ENCODE data around the gene DTNB.
"Not testable (repeated sequence)": the region's sequence is repeated elsewhere in the genome, so short reads cannot be mapped to it uniquely, and the experiment has no call there.

The DTNB gene

GRCh38 chr2:25447018-25447417 is 226.4 kb downstream of the DTNB start:
- no peak for DNase-seq

GRCh38 chr2:25446122-25446521 is 227.3 kb downstream of the DTNB start:
- no peak for DNase-seq

- no peak for DNase-seq
These were observed 227.9 kb downstream of the DTNB start for GRCh38 chr2:25445464-25445863.

GRCh38 chr2:25444608-25445270 is 228.6 kb downstream of the DTNB start:
- DNase-seq: no peak

DNA sequence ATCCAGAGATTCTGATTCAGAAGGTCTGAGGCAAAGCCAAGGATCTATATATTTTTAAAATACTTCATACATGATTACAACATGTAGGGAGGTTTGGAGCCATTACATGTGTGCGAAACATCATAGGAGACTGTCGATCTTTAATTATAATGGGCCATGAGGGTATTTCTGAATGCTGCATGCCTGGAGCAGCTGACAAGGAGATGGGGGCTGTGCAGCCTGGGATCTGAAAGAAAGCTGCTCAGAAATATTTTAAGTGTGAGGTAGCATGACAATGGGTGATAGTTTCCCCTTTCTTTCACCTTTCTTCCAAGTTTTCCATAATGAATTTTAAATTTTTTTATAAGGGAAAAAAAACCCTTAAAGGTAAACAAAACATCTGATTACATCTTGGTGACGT is 229.6 kb downstream of the DTNB start:
- no peak for DNase-seq

DNA sequence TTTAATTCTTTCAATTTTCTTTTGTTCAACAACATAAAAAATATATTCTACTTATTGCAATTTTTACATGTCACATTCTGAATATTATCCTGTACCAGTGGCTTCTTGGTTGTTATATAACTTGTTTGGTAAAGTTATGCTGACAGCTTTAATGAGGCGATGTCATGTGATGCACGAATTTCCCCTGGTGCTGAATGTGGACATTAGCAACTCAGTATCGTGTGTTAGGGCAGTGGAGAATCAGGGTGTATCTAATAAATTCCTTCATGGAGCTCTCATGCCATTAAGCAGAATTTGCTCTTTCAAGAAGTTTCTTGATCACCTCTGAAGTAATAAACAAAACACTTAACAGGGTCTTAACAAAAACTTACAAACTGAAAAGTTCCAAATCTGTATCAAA is 232.0 kb downstream of the DTNB start:
- no peak for DNase-seq

DNA sequence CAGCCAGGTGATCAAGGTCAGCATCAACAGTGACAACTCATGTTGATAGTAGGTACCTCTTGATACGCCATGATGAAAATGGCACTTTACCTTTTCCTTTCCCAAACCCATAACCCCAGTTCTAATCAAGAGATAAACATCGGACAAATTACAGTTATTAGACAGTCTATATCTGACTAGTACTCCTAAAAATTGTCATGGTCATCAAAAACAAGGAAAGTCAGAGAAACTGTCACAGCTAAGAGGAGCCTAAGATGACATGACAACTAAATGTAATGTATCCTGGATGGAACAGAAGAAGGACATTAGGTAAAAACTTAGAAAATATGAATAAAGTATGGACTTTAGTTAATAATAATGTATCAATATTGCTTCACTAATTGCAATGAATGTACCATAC is 234.6 kb downstream of the DTNB start:
- no peak for DNase-seq

DNA sequence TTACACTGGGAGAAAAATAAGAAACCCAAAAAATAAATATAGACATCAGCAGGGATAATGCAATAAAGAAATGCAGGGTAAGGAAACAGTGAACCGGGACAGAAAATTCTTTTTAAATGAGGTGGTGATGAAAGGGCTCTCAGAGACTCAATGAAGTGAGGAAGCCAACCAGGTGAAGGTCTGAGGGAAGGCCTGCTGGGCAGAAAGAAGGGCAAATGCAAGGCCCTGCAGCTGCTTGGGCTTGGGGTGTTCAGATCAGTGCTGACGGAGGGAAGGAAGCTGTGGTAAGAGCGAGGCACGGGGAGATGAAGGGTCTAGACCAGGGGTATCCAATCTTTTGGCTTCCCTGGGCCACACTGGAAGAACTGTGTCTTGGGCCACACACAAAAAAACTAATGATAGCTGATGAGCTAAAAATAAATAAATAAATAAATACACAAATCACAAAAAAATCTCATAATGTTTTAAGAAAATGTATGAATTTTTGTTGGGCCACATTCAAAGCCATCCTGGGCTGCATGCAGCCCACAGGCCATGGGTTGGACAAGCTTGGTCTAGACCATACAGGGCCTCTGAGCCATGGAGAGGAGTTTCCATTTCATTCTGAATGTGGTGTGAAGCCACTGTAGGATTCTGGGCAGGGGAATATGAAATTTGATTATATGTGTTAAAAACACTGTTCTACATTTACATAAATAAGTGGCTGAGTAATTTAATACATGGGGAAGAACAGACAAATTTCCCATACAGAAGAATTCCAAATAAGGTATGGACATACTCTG is 235.3 kb downstream of the DTNB start:
- DNase-seq: no peak

GRCh38 chr2:25435421-25435820 is 238.0 kb downstream of the DTNB start:
- DNase-seq: no peak

DNA sequence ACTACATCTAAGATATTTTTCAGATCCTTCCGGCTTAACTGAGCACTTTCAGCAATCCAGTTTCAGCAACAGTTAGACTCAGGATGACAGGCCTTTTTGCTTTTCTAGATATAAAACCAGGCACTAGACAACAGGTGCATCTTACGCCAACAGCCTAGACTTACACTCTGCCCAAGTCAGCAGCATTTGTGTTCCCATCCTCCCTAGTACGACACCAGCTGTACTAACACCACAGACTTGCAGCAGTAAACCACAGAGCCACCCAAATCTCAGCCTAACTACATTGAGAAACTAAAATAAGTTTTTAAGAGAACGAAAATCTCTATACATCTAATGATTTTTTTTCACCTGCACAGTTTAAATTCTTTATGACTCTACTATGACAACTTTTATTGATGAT is 241.8 kb downstream of the DTNB start:
- DNase-seq: no peak

DNA sequence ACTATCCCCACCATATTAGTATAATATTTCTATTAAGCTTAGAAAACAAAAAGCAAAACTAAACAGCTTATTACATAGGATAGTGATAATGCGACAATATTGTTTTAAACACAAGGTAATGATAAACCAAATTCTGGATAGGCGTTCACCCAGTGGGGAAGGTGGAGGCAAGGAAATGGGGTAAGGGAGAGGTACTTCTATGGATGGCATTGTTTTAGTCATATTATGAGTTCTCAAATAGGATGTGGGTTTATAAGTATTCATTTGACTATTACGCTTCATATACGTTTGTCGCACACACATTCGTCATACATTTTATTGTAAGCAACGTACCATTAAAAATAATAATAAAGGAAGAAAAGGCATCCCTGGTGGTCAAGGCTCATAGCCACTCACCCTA is 242.8 kb downstream of the DTNB start:
- DNase-seq: no peak

GRCh38 chr2:25426326-25426725 is 247.1 kb downstream of the DTNB start:
- DNase-seq: no peak

- DNase-seq: no peak
These were observed 248.8 kb downstream of the DTNB start for GRCh38 chr2:25424426-25425028.

DNA sequence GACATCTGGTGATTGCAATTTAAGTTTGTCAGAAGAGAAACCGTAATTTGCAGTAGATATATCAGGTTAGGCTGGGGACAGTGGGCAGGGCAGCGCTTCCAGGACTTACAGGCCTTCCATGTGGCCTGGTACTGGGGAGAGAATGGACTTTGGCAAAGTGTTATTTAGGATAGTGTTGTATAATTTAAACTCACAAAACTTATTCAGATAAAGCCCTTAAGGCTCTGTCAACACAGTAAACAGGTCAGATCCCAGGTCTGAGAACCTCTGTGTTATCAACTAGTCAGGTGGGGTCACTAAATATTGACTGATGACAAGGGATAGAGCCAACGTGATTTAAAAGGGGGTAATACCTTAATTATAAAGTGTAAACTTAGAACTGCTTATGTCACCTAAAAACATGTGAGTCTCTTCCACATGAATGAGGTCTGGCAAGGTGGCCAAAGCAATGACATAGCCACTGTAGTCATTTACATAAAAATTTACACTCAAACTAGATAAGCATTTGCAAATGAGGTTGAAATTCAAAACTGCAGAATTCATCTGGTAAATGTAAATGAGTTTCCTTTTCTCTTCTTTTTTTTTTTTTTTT is 251.5 kb downstream of the DTNB start:
- DNase-seq: no peak

GRCh38 chr2:25421289-25421688 is 252.1 kb downstream of the DTNB start:
- DNase-seq: no peak

- no peak for DNase-seq
These were observed 252.5 kb downstream of the DTNB start for GRCh38 chr2:25420820-25421237.

DNA sequence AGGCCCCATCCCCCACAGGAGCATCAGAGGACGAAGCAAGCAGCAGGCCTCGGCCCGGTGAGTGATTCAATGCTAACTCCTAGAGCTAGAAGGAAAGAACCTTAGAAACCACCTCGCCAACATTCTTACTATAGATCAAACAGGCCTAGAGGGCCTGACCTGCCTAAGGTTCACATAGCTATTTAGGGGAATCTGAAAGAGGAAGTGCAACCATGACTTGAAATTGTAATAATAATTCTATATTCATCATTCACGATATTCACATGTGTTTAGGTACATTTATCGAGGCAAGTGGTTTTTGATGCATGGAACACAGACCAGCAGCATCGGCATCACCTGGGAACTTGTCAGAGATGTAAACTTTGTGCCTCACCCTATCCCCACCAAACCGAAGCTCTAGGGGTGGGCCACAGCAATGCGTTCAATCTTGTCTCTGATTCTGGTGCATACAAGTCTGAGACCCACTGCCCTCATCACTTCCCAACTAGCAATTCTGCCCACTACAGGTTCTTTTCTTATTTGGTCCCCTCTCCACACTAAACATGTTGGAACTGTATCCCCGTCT is 253.6 kb downstream of the DTNB start:
- DNase-seq: no peak

DNA sequence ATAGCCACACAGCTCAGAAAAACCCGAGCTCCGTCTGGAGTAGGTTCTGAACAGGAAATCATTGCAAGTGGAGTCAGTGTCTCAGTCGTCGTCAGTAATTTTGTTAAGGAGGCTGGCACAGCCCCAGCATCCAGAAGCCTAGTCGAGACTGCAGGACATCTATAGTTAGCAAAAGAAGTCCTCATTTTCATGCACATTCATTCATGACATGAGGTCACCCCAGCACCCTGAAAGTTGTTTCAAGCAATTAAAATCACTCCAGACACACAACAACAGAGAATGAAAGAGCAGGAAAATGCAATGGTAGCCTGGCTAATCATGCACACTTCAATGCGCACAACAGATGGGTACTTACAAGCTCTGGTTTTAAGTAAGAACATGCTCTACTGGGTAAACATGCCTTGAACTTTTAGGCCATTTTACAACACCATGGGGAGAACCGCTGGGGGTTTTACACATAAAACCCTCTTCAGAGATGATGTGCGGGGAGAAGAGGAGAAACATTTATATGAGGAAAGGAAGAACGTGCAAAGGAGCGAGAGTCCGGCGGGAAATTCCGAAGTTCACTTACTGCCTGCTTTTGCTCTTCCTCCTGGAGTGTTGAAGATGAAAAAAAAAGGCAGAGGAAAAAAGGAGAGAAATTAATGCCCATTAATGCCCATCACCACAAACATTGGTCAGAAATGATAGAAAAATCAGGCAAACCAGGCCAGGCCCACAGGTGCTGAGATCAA is 254.3 kb downstream of the DTNB start:
- DNase-seq: no peak

GRCh38 chr2:25417715-25418369 is 255.5 kb downstream of the DTNB start:
- no peak for DNase-seq

- no peak for DNase-seq
These were observed 256.7 kb downstream of the DTNB start for GRCh38 chr2:25416674-25417073.

- DNase-seq: no peak
These were observed 258.6 kb downstream of the DTNB start for GRCh38 chr2:25414781-25415180.

DNA sequence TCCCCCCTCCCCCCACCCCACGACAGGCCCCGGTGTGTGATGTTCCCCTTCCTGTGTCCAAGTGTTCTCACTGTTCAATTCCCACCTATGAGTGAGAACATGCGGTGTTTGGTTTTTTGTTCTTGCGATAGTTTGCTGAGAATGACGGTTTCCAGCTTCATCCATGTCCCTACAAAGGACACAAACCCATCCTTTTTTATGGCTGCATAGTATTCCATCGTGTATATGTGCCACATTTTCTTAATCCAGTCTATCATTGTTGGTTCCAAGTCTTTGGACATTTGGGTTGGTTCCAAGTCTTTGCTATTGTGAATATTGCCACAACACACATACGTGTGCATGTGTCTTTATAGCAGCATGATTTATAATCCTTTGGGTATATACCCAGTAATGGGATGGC is 260.0 kb downstream of the DTNB start:
- DNase-seq: not testable (repeated sequence)
